Activated CD8-positive, alpha-beta memory T cell treated with anti-CD3 and anti-CD28 coated beads for 48 hours (primary cell): ENCODE results near the gene RNF44.
"Not testable (repeated sequence)": the region's sequence is repeated elsewhere in the genome, so short reads cannot be mapped to it uniquely, and the experiment has no call there.

ENCODE experiments used
- DNase-seq, 3 experiments: peaks; one replicate each; pipeline ENCODE4 v3.0.0-alpha.2; 2020; ENCODE audit warnings: low read depth in 2 of 3, low spot score in 2 of 3

The RNF44 gene

DNA sequence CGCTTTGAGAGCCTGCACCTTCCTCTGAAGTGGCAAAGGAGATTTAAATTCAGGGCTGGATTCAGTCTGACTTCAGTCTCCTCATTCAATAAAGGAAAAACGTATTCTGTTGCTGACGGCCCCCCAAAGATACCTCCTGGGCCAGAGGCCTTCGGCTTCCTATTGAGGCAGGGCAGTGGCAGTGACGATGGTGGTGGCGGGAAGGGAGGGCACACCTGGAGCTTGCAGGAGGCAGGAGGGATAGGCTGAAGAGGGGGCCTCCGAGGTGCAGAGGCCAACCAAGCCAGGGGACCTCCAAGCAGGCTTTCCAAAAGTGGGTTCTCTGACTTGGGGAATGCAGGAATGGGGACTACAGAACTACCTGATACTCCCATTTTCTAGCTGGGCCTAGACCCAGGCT, 15.9 kb downstream of the RNF44 start:
- no peak for DNase-seq

DNA sequence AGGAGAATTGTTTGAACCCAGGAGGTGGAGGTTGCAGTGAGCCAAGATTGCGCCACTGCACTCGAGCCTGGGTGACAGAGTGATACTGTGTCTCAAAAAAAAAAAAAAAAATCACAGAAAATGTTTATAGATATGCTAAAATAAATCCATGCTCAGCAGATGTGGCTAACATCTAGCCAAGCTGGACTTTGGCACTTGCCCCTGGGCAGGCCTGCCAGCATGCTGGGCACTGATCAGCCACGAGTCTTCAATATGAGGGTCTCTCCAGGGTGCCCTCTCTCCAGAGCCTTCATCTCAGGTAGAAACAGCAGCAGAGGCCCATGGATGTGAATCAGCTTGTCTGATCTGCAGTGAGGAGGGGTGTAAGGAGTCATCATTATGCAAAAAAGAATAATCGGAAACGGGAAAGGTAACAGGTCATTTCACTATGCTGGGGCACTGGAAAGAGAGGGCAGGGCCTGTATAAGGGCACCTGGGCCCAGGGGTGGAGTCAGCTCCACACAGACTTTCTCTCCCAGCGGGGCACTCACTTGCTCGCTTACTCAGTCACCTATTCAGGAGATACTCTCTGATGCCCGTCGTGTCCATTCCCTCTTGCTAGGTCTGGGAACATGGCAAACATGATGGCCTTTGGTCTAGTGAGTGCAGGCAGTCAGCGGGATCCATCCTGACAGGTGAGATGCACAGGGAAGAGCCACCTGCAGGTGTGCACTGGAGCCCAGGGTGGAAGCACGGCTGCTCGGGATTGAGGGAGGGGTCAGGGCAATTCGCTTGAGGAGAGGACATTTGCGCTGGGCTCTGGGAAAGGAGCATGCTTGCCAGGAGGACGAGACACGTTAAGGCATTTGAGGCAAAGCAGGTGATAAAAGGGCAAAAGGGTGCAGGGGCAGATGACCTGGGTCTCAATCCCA, 17.1 kb downstream of the RNF44 start:
- no peak for DNase-seq

DNA sequence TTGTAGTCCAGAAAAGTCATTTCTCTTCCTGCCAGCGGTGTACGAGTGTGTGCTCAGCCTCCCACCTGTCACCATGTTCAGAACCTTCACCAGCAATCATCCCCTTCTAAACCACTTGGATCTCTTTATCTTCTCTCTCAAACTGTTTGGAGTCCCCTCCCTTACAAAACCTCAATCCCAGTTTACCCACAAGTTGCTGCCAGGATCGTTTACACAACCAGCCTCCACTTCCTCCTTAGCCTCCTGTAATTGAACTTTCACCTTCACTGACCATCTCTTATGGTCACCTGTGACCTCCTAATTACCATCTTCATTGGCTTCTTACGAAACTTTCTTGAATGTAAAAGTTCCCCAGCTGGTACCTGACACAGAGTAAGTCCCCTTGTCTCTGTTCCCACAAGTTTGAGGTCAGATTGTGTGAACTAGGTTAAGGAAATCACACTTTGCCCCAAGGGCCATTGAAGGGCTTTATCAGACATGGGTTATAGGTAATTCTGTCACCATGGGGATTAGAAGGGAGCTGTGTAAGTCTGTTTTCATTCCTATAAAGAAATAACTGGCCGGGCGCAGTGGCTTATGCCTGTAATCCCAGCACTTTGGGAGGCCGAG, 20.0 kb downstream of the RNF44 start:
- DNase-seq, result no peak

DNA sequence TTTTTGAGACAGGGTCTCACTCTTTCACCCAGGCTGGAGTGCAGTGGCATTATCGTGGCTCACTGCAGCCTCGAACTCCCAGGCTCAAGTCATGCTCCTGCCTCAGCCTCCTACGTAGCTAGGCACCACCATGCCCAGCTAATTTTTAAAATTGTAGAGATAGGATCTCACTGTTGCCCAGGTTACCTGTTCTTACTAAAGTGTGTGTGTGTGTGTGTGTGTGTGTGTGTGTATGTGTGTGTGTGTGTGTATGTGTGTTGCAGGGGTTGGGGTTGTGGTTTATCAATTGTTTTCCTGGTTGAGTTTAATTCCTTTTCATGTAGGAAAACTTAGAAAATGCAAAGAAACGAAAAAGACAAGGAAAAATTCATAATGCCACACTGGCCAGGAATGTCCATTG, 21.8 kb downstream of the RNF44 start:
- DNase-seq, result no peak

DNA sequence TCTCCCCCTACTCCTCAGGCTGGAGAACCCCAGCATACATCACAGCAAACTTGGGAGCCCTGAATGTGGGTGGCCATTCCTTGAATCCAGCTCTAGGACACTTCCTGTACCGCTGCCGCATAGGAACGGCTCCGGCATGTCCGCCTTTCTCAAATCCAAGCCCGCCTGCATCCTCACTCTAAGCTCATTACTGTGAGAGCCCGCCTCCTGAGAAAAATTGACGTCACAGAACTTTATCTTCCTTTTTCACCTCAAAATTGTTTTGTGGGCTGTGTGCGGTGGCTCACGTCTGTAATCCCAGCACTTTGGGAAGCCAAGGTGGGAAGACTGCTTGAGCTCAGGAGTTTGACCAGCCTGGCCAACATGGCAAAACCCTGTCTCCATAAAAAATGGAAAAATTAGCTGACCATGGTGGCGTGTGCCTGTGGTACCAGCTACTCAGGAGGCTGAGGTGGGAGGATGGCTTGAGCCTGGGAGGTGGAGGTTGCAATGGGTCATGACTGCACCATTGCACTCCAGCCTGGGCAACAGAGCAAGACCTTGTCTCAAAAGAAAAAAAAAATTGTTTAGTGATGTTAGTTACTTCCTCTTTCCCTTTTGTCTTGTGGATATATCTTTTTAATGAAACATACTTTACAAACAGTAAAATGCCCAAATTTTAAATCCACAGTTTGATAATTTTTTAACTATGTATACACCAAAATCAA, 22.8 kb downstream of the RNF44 start:
- DNase-seq, result no peak

DNA sequence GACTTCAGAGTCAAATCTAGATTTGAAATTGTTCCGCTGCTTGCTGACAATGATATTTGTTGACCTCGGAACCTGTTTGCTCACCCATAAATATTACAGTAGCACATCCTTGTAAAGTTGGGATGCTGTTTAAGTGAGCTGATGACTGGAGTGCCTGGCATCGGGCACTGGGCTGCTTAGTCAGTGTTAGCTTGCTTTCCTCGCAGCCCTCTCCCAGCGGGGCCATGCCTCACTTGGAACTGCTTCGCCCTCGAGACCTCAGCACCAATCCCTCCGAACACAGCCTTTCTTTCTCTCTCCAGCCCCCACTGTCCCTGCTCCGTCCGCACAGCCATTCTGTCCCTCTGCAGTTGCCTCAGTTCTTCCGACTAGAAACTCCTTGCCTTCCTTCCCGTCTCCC, 23.4 kb downstream of the RNF44 start:
- no peak for DNase-seq

- DNase-seq, result no peak
Measured at GRCh38 chr5:176508603-176509002, 28.6 kb downstream of the RNF44 start.

GRCh38 chr5:176507911-176508310, 29.3 kb downstream of the RNF44 start:
- no peak for DNase-seq

GRCh38 chr5:176503496-176503895, 33.7 kb downstream of the RNF44 start:
- no peak for DNase-seq

- no peak for DNase-seq
Measured at GRCh38 chr5:176501333-176501732, 35.9 kb downstream of the RNF44 start.

DNA sequence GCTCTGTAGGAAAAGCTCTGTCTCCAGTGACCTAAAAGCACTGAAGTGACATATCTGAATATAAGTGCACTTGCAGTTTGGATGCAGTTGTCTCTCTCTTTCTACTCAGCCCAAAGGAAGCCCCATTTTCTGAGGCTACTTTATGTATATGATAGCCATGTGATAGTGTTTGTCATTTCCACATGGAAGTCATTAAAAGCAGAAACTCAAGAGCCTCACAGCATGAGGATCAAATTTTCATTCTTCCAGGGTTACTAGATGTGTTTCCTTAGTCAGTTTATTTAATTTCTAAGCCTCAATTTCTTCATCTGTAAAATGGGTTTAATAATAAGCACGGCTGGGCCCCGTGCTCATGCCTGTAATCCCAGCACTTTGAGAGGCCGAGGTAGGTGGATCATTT, 36.7 kb downstream of the RNF44 start:
- no peak for DNase-seq

DNA sequence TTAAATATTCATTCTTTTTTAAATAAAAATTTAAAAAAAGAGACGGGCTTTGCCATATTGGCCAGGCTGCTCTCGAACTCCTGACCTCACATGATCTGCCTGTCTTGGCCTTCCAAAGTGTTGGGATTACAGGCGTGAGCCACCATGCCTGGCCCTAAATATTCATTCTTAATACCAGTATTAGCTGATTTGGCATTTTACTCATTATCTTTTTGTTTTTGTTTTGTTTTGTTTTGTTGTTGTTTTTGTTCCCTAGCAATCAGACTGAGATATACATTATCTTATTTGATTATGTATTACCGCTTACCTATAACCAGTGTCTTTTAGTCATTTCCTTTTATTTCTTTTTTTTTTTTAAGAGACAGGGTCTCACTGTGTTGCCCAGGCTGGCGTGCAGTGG, 37.9 kb downstream of the RNF44 start:
- DNase-seq, result no peak

DNA sequence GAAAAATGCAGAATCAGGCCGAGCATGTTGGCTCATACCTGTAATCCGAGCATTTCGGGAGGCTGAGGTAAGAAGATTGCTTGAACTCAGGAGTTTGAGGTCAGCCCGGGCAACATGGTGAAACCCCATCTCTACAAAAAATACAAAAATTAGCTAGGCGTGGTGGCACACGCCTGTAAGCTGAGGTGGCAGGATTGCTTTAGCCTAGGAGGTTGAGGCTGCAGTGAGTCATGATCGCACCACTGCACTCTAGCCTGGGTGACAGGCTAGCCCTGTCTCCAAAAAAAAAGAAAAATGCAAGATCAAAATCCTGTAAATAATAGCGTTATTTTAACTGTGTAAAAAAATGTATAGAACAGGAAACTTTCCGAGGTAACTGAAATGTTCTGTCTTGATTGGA, 39.4 kb downstream of the RNF44 start:
- no peak for DNase-seq

DNA sequence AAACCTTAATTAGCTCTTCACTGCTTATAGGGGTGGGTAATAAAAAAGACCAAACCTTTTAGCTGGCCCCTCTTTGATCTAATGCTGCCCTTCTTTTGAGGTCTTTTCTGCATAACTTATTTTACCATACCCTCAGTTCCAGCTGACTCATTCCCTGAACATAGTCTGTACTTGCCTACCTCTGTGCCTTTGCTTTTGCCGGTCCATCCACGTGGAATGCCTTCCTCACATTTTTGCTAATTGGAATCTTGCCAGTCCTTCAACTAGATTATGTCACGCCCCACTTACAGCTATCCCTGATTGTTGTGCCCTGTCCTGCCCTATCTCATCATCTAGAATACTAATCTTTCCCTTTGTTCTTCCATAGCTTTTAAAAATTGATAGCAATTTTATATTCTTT, 44.8 kb downstream of the RNF44 start:
- DNase-seq, result no peak

GRCh38 chr5:176491901-176492300, 45.3 kb downstream of the RNF44 start:
- no peak for DNase-seq

- DNase-seq, result no peak
Measured at GRCh38 chr5:176491101-176491502, 46.1 kb downstream of the RNF44 start.

DNA sequence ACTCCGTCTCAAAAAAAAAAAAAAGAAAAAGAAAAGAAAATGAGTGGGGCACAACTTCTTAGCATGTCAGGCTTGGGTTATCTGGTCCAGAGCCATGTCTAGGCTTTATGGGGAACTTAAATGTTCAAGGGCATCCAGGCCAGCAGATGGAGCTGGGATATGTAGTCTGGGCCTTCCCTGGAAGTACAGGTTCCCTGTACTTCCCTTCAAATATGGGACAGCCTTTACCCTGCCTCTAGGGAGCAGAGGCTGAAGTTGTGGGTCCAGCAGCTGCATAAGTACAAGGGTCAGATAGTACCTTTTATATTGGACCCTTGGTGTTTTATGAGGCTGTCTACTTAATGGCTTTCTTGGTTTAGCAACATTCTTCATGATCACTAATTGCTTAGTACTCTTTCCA, 46.9 kb downstream of the RNF44 start:
- no peak for DNase-seq

DNA sequence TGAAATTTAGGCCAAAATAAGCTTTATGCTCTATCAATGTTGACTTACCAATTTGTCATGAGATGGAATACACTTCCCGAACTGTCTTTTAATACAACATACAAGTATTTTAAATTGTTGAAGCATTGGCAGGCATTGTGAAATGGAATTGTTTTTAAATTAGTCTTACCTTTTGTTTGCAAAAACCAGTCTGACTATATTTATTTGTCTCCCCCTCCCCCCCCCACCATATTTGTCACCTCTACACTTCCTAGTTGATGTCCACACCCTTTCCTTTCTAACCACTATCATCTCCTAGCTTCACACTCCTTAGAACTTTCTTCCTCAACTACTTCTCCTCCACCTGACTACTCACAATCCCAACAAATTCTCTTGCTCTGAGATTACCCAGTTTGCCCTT, 48.1 kb downstream of the RNF44 start:
- no peak for DNase-seq

GRCh38 chr5:176487160-176487559, 50.0 kb downstream of the RNF44 start:
- DNase-seq, result not testable (repeated sequence)

- no peak for DNase-seq
Measured at GRCh38 chr5:176486189-176486757, 50.9 kb downstream of the RNF44 start.

- DNase-seq, result no peak
Measured at GRCh38 chr5:176485176-176485575, 52.0 kb downstream of the RNF44 start.

DNA sequence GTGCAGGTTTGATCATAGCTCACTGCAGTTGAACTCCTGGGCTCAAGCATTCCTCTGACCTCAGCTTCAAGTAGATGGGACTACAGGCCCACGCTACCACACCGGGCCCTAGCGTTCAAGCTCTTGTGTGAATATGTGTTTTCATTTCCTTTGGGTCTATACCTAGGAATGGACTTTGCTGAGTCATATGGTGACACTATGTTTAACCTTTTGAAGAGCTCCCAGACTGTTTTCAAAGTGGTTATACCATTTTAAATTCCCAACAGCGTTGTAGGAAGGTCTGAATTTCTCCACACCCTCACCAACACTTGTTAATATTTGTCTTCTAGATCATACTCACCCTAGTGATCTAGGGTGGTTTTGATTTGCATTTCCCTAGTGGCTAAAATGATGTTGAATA, 55.5 kb downstream of the RNF44 start:
- DNase-seq, result no peak
